B cell (primary cell): ENCODE data around the gene AGAP1. TPM values are rescaled to one million over a fixed set of nuclear protein-coding genes. Genes with fewer than 3 reads are reported as not detected.

Source experiments
- ATAC-seq: fragments of 200-7000 bp; cut with Tn5 transposase; one replicate; pipeline ENCODE4 v1.10.0; 2021; ENCODE audit warnings: low read depth, mild to moderate bottlenecking, moderate number of reproducible peaks, moderate library complexity
- CTCF ChIA-PET: fragments of 350-600 bp; sonication (Branson Sonifier 250); formaldehyde crosslinking; loops from one replicate; lab custom pipeline; 2021; ENCODE audit warnings: antibody characterized with exemption, inconsistent platforms; lab: Charles Lee
- POLR2A ChIA-PET: fragments of 350-600 bp; sonication (Branson Sonifier 250); formaldehyde crosslinking; loops from one replicate; lab custom pipeline; 2021; ENCODE audit warnings: antibody characterized with exemption; lab: Charles Lee
- DNase-seq: peaks from one replicate; pipeline ENCODE4 v3.0.0; 2013
- H2AFZ ChIP-seq: 2 replicates; pipeline ENCODE4 v1.6.1; 2012; ENCODE audit warnings: mild to moderate bottlenecking, low read depth, low read length; ENCODE audit not compliant: insufficient read depth, poor library complexity, severe bottlenecking
- H3K27ac ChIP-seq, 2 donors: 1 replicate in 1 of 2; 2 replicates in 1 of 2; pipeline ENCODE4 v1.5.1; 2012 to 2013; ENCODE audit warnings: low read length in 2 of 2, mild to moderate bottlenecking in 2 of 2, moderate library complexity in 1 of 2
- H3K27me3 ChIP-seq, 4 experiments: fragments of 200-600 bp in 1 of 4; sonication (generic) in 1 of 4; replicated peaks in 1 of 4; 1 replicate in 2 of 4; 2 replicates in 2 of 4; pipeline versions ENCODE4 v1.6.1 to v1.7.0; 2013 to 2016; ENCODE audit warnings: low read length in 3 of 4, mild to moderate bottlenecking in 2 of 4, mixed read lengths in 1 of 4, moderate library complexity in 1 of 4; ENCODE audit not compliant: insufficient read depth in 4 of 4, control insufficient read depth in 3 of 4; ENCODE audit errors: control extremely low read depth in 1 of 4
- H3K36me3 ChIP-seq, 2 experiments: replicated peaks in 1 of 2; 1 replicate in 1 of 2; 2 replicates in 1 of 2; pipeline versions ENCODE4 v1.6.1 to v1.7.1; 2013; ENCODE audit warnings: low read length in 1 of 2; ENCODE audit not compliant: insufficient read depth in 2 of 2, control insufficient read depth in 1 of 2; ENCODE audit errors: control extremely low read depth in 1 of 2, extremely low read depth in 1 of 2
- H3K4me1 ChIP-seq, 2 donors: fragments of 200-600 bp in 1 of 2; sonication (generic) in 1 of 2; 1 replicate in 1 of 2; 2 replicates in 1 of 2; pipeline versions ENCODE4 v1.5.1 to v1.6.1; 2013 to 2017; ENCODE audit warnings: low read length in 2 of 2; ENCODE audit not compliant: control insufficient read depth in 2 of 2, insufficient read depth in 2 of 2
- H3K4me2 ChIP-seq: replicated peaks from 2 replicates; pipeline ENCODE3; 2012; ENCODE audit warnings: mild to moderate bottlenecking, low read depth, low read length; ENCODE audit not compliant: poor library complexity, severe bottlenecking
- H3K4me3 ChIP-seq, 5 experiments: fragments of 200-600 bp in 1 of 5; sonication (generic) in 1 of 5; 1 replicate in 3 of 5; 2 replicates in 2 of 5; pipeline versions ENCODE4 v1.5.1 to v1.7.0; 2011 to 2016; ENCODE audit warnings: low read length in 4 of 5, mild to moderate bottlenecking in 4 of 5, low read depth in 2 of 5, control low read depth in 1 of 5, moderate library complexity in 1 of 5; ENCODE audit not compliant: insufficient read depth in 1 of 5; ENCODE audit errors: control extremely low read depth in 1 of 5, extremely low read depth in 1 of 5
- H3K79me2 ChIP-seq: fragments of 200-600 bp; sonication (generic); one replicate; pipeline ENCODE4 v1.6.0; 2016; ENCODE audit warnings: low read length; ENCODE audit not compliant: control insufficient read depth, insufficient read depth
- H3K9ac ChIP-seq: fragments of 200-600 bp; sonication (generic); 2 replicates; pipeline ENCODE4 v1.6.1; 2017; ENCODE audit warnings: mild to moderate bottlenecking, low read length, moderate library complexity
- H3K9me3 ChIP-seq, 3 donors: one replicate each; pipeline versions ENCODE4 v1.6.1 to v1.7.1; 2013; ENCODE audit warnings: low read length in 2 of 3; ENCODE audit not compliant: control insufficient read depth in 2 of 3, insufficient read depth in 1 of 3; ENCODE audit errors: control extremely low read depth in 1 of 3
- H4K20me1 ChIP-seq: 2 replicates; pipeline ENCODE4 v1.6.0; 2012; ENCODE audit warnings: mild to moderate bottlenecking, low read length; ENCODE audit not compliant: insufficient read depth, control insufficient read depth, poor library complexity, severe bottlenecking
- H3K27ac Mint-ChIP-seq: one replicate; pipeline ENCODE4 v1.8.0; 2021; ENCODE audit warnings: mixed read lengths
- H3K27me3 Mint-ChIP-seq: one replicate; pipeline ENCODE4 v1.8.0; 2021; ENCODE audit warnings: mixed read lengths
- H3K4me1 Mint-ChIP-seq: one replicate; pipeline ENCODE4 v1.8.0; 2021; ENCODE audit warnings: mixed read lengths
- H3K4me3 Mint-ChIP-seq: one replicate; pipeline ENCODE4 v1.8.0; 2021; ENCODE audit warnings: mixed read lengths
- H3K9me3 Mint-ChIP-seq: one replicate; pipeline ENCODE4 v1.8.0; 2022; ENCODE audit warnings: mixed read lengths; ENCODE audit not compliant: insufficient read depth
- EZH2 ChIP-seq: IDR thresholded peaks from 2 replicates; pipeline ENCODE4 v1.6.1; 2012; ENCODE audit warnings: borderline replicate concordance, low read depth, mild to moderate bottlenecking, moderate library complexity, low read length; ENCODE audit not compliant: insufficient read depth, poor library complexity, severe bottlenecking
- WGBS: methylation state at CpG from one replicate; pipeline ENCODE4 v1.1.5; 2013; ENCODE audit warnings: missing lambda C conversion rate; ENCODE audit not compliant: insufficient coverage; 5-methylcytosine and 5-hydroxymethylcytosine counted together
- intact Hi-C: fragments of 100-400 bp; cut with micrococcal nuclease; formaldehyde crosslinking; loops from one replicate; pipeline ENCODE4 v1.10.0; 2022
- polyA plus RNA-seq: library from polyadenylated mRNA; depleted of rRNA; stranded (reverse); fragments of >200 nt; gene quantifications from 2 replicates; pipeline ENCODE4 v1.2.3, GENCODE V29; 2012
- total RNA-seq, 2 donors: library from RNA; stranded (reverse); fragments of 120-200 nt in 1 of 2; gene quantifications; 1 replicate in 1 of 2; 2 replicates in 1 of 2; pipeline versions ENCODE4 v1.2.3 to v1.2.4, GENCODE V29; 2013 to 2022
- TF ChIP-seq, protein P1 (sequence below): fragments of 200-600 bp; IDR thresholded peaks from one replicate; pipeline ENCODE4 v1.8.0; 2022; ENCODE audit warnings: antibody characterized with exemption, mild to moderate bottlenecking

The AGAP1 gene
- total and polyA plus RNA-seq, 2 donors (not counting 1 experiment from before 2014, with no cell fraction given): 0.01 TPM; not detected in 1

DNA sequence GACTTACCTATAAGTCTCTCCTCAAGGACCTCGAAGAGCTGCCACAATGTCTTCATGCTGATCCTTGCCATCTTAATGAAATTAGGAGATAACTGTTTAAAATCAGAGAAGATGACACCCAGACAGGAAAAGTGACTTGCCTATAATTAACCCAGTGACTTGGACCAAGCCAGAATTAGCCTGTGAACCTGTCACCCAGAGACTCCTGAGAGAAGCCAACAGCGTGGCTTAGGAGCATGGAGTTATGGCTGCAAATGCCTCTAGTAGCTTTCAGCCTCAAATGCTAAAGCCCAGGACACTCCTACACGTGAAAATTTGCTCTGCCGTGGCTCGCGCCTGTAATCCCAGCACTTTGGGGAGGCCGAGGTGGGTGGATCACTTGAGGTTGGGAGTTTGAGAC lies 570.2 kb downstream of the AGAP1 start:
- intact Hi-C loops: no loop called here
- Mint-ChIP-seq H3K4me1 (no peaks in the 10 kb centered on the region), H3K9me3 (no peaks in the 10 kb centered on the region), H3K27ac (no peak overlapping the region), H3K27me3 (no peaks in the 10 kb centered on the region), H3K4me3 (no peak overlapping the region)
- TF ChIP-seq EZH2: no peak
- TF ChIP-seq, protein P1, sequence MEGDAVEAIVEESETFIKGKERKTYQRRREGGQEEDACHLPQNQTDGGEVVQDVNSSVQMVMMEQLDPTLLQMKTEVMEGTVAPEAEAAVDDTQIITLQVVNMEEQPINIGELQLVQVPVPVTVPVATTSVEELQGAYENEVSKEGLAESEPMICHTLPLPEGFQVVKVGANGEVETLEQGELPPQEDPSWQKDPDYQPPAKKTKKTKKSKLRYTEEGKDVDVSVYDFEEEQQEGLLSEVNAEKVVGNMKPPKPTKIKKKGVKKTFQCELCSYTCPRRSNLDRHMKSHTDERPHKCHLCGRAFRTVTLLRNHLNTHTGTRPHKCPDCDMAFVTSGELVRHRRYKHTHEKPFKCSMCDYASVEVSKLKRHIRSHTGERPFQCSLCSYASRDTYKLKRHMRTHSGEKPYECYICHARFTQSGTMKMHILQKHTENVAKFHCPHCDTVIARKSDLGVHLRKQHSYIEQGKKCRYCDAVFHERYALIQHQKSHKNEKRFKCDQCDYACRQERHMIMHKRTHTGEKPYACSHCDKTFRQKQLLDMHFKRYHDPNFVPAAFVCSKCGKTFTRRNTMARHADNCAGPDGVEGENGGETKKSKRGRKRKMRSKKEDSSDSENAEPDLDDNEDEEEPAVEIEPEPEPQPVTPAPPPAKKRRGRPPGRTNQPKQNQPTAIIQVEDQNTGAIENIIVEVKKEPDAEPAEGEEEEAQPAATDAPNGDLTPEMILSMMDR: no peak
- CTCF ChIA-PET: no interaction called here
- no peaks in the 10 kb centered on the region for H4K20me1 ChIP-seq
- no peak overlapping the region for H2AFZ ChIP-seq
- no peak for ATAC-seq
- H3K9me3 ChIP-seq: peaks cover 0 to 6% (median 0%) of the 10 kb centered on the region in 3 donors
- H3K4me2 ChIP-seq: no peak overlapping the region
- H3K4me3 ChIP-seq: no peak overlapping the region
- H3K27me3 ChIP-seq: no peaks in the 10 kb centered on the region
- no peak for DNase-seq
- POLR2A ChIA-PET: no interaction called here
- no peaks in the 10 kb centered on the region for H3K79me2 ChIP-seq
- no peaks in the 10 kb centered on the region for H3K4me1 ChIP-seq
- H3K27ac ChIP-seq: no peak overlapping the region
- no peak overlapping the region for H3K9ac ChIP-seq
- 90% methylated on average over 5 of the region's 7 CpGs for WGBS
- H3K36me3 ChIP-seq: no peaks in the 10 kb centered on the region

DNA sequence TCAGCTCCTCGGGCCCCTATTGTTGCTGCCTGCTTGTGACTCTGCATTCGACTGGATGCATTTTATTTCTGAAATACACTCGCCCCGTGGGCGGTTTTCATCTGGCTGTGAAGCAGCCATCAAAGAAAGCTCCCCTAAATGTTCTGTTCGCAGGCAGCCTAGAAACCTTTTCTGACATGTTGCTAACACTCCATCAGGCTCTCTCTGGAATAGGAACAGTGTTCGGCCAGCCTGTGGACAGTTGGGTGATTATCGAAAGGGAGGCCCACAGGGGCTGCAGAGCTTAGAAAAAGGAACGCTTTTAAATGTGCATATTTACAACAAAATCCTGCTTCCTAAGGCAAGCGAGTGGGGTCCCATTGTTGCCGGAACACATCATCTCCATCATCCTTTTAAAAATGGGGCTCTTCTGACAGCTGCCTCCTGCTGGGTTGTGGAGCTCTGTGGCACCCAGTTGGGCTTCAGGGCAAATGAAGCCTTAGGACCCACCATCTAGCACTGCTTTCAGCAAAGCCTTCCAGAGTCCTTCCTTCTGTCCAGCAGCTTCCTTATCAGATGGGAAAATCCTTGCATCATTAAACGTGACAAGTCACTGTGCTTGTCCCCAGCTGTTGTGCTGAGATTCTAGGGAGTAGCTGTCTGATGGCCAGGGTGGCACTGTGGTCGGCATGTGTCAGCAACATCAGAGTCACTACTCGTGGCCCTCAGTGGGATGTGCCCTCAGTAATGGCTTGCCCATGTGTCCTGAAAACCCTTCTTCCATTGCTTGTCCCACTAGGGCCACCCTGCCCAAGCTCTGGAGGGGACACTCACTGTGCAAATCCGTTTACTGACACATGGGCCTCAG lies 571.7 kb downstream of the AGAP1 start:
- 83% methylated on average over 14 of the region's 15 CpGs for WGBS
- ChIA-PET CTCF (no interaction called here), POLR2A (no interaction called here)
- Histone ChIP-seq H3K27me3 (no peaks in the 10 kb centered on the region), H3K36me3 (no peaks in the 10 kb centered on the region), H3K9me3 (peaks cover 0 to 6% (median 0%) of the 10 kb centered on the region in 3 donors), H3K4me2 (no peak overlapping the region), H3K79me2 (no peaks in the 10 kb centered on the region), H3K9ac (no peak overlapping the region), H3K27ac (no peak overlapping the region), H4K20me1 (no peaks in the 10 kb centered on the region), H3K4me3 (no peak overlapping the region), H2AFZ (no peak overlapping the region), H3K4me1 (no peaks in the 10 kb centered on the region)
- intact Hi-C loops: no loop called here
- no peak for DNase-seq
- no peak for TF ChIP-seq EZH2
- TF ChIP-seq, protein P1: no peak
- H3K4me1 Mint-ChIP-seq: no peaks in the 10 kb centered on the region
- no peaks in the 10 kb centered on the region for H3K27me3 Mint-ChIP-seq
- H3K9me3 Mint-ChIP-seq: no peaks in the 10 kb centered on the region
- H3K4me3 Mint-ChIP-seq: no peak overlapping the region
- no peak for ATAC-seq
- H3K27ac Mint-ChIP-seq: no peak overlapping the region
